Measurements from ENCODE around the gene SNHG17.
A peak's percentile ranks its signal among the peaks of the same experiment; 100 is the strongest.

Gene SNHG17

GRCh38 chr20:38404016-38404415 lies 31.1 kb downstream of the SNHG17 start:
- no peak for TF ChIP-seq CTCF (IDR thresholded peaks at IDR 0.05)

- TF ChIP-seq CTCF (IDR thresholded peaks at IDR 0.05): no peak
Measured at GRCh38 chr20:38402816-38403215, 32.3 kb downstream of the SNHG17 start.

- no peak for TF ChIP-seq CTCF (IDR thresholded peaks at IDR 0.05)
Measured at GRCh38 chr20:38402089-38402488, 33.0 kb downstream of the SNHG17 start.

GRCh38 chr20:38395165-38395564 lies 40.0 kb downstream of the SNHG17 start:
- no peak for TF ChIP-seq CTCF (IDR thresholded peaks at IDR 0.05)

- no peak for TF ChIP-seq CTCF (IDR thresholded peaks at IDR 0.05)
Measured at GRCh38 chr20:38393259-38393658, 41.9 kb downstream of the SNHG17 start.

- TF ChIP-seq CTCF (IDR thresholded peaks at IDR 0.05): no peak
Measured at GRCh38 chr20:38392356-38392755, 42.8 kb downstream of the SNHG17 start.

- TF ChIP-seq CTCF (IDR thresholded peaks at IDR 0.05): peak; percentile 29; the same call in 1 of the 2 replicates
Measured at GRCh38 chr20:38387953-38388352, 47.2 kb downstream of the SNHG17 start.

- TF ChIP-seq CTCF (IDR thresholded peaks at IDR 0.05): no peak
Measured at GRCh38 chr20:38386851-38387250, 48.3 kb downstream of the SNHG17 start.

All from LNCAP (cell line).